Measurements from ENCODE around the gene GAREM2.

DNA sequence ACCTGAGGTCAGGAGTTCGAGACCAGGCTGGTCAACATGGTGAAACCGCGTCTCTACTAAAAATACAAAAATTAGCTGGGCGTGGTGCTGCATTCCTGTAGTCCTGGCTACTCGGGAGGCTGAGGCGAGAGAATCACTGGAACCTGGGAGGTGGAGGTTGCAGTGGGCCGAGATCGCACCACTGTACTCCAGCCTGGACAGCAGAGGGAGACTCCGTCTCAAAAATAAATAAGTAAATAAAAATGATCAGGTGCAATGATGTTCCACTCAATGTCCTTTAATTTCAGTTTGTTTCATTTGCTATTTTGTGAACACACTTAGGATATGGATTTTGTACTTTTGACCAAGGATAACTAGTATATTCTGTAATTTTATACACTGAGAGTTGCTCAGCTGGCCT lies 62.2 kb downstream of the GAREM2 start:
- no peak for TF ChIP-seq POLR2AphosphoS5 (IDR thresholded peaks at IDR 0.05)
- no peak for TF ChIP-seq POLR2A (IDR thresholded peaks at IDR 0.05)
- TF ChIP-seq, protein P1, sequence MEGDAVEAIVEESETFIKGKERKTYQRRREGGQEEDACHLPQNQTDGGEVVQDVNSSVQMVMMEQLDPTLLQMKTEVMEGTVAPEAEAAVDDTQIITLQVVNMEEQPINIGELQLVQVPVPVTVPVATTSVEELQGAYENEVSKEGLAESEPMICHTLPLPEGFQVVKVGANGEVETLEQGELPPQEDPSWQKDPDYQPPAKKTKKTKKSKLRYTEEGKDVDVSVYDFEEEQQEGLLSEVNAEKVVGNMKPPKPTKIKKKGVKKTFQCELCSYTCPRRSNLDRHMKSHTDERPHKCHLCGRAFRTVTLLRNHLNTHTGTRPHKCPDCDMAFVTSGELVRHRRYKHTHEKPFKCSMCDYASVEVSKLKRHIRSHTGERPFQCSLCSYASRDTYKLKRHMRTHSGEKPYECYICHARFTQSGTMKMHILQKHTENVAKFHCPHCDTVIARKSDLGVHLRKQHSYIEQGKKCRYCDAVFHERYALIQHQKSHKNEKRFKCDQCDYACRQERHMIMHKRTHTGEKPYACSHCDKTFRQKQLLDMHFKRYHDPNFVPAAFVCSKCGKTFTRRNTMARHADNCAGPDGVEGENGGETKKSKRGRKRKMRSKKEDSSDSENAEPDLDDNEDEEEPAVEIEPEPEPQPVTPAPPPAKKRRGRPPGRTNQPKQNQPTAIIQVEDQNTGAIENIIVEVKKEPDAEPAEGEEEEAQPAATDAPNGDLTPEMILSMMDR (IDR thresholded peaks at IDR 0.05), result peak in 1 of 4 experiments; percentile 37
